ENCODE results near the gene MYH14.

DNA sequence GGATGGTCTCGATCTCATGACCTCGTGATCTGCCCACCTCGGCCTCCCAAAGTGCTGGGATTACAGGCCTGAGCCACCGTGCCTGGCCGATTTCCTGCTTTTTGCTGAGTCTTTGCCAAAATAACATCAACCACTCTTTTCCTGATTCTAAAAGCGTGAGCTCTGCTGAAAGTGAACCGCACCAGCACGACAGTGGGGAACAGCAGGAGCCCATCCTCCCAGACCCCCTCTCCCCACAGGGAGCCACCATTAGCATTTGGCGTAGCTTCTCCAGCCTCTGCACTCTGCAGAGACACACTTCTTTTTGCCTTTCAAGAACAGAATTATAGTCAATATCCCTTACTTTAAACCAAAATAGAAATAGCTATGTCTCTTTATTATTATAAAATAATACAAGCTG lies 41.3 kb downstream of the MYH14 start:
- TF ChIP-seq, protein P1, sequence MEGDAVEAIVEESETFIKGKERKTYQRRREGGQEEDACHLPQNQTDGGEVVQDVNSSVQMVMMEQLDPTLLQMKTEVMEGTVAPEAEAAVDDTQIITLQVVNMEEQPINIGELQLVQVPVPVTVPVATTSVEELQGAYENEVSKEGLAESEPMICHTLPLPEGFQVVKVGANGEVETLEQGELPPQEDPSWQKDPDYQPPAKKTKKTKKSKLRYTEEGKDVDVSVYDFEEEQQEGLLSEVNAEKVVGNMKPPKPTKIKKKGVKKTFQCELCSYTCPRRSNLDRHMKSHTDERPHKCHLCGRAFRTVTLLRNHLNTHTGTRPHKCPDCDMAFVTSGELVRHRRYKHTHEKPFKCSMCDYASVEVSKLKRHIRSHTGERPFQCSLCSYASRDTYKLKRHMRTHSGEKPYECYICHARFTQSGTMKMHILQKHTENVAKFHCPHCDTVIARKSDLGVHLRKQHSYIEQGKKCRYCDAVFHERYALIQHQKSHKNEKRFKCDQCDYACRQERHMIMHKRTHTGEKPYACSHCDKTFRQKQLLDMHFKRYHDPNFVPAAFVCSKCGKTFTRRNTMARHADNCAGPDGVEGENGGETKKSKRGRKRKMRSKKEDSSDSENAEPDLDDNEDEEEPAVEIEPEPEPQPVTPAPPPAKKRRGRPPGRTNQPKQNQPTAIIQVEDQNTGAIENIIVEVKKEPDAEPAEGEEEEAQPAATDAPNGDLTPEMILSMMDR (IDR thresholded peaks at IDR 0.05; ENCODE audit: low read depth, low read length, poor library complexity, severe bottlenecking), result no peak
- TF ChIP-seq EZH2phosphoT487 (IDR thresholded peaks at IDR 0.05; ENCODE audit: borderline replicate concordance, low read length), result no peak

Measured in DOHH2 (cell line).